Measurements from ENCODE around the gene CLEC19A.

- TF ChIP-seq, protein P1, sequence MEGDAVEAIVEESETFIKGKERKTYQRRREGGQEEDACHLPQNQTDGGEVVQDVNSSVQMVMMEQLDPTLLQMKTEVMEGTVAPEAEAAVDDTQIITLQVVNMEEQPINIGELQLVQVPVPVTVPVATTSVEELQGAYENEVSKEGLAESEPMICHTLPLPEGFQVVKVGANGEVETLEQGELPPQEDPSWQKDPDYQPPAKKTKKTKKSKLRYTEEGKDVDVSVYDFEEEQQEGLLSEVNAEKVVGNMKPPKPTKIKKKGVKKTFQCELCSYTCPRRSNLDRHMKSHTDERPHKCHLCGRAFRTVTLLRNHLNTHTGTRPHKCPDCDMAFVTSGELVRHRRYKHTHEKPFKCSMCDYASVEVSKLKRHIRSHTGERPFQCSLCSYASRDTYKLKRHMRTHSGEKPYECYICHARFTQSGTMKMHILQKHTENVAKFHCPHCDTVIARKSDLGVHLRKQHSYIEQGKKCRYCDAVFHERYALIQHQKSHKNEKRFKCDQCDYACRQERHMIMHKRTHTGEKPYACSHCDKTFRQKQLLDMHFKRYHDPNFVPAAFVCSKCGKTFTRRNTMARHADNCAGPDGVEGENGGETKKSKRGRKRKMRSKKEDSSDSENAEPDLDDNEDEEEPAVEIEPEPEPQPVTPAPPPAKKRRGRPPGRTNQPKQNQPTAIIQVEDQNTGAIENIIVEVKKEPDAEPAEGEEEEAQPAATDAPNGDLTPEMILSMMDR (IDR thresholded peaks at IDR 0.05 in 8 of 11, conservative IDR thresholded peaks at IDR 0.05 in 3 of 11): no peak
- no peak for TF ChIP-seq POLR2A (IDR thresholded peaks at IDR 0.05)
Observed at GRCh38 chr16:19294156-19294649, 8.7 kb downstream of the CLEC19A start.
